WERI-Rb-1 (cell line): ENCODE measurements around the gene PADI2.

Experiments
- DNase-seq: peaks from one replicate; pipeline ENCODE4 v3.0.0-alpha.2; 2020
- H3K27ac ChIP-seq: fragments of 250-450 bp; sonication (Bioruptor Pico); 2 replicates; pipeline ENCODE4 v1.5.1; 2020; ENCODE audit warnings: mild to moderate bottlenecking, moderate library complexity
- H3K27me3 ChIP-seq: fragments of 250-450 bp; sonication (Bioruptor Pico); 2 replicates; pipeline ENCODE4 v1.5.1; 2021; ENCODE audit warnings: mild to moderate bottlenecking, low read depth, moderate library complexity; ENCODE audit not compliant: insufficient read depth, severe bottlenecking
- H3K36me3 ChIP-seq: fragments of 250-450 bp; sonication (Bioruptor Pico); 2 replicates; pipeline ENCODE4 v1.5.1; 2020; ENCODE audit warnings: mild to moderate bottlenecking, moderate library complexity
- H3K4me3 ChIP-seq: 2 replicates; pipeline ENCODE4 v1.5.1; 2011; ENCODE audit warnings: low read depth, mild to moderate bottlenecking, control low read depth, low read length
- H3K9me3 ChIP-seq: fragments of 250-450 bp; sonication (Bioruptor Pico); 2 replicates; pipeline ENCODE4 v1.5.1; 2021; ENCODE audit warnings: mild to moderate bottlenecking, moderate library complexity; ENCODE audit not compliant: severe bottlenecking
- CTCF ChIP-seq: IDR thresholded peaks from 2 replicates; pipeline ENCODE4 v1.5.1; 2011; ENCODE audit warnings: low read depth, mild to moderate bottlenecking, control low read depth, inconsistent platforms, low read length

Gene PADI2

GRCh38 chr1:17128361-17128760 is 9.1 kb upstream of the PADI2 start:
- H3K36me3 ChIP-seq: no peaks in the 10 kb centered on the region
- no peak for TF ChIP-seq CTCF
- no peaks in the 10 kb centered on the region for H3K27me3 ChIP-seq
- H3K27ac ChIP-seq: no peak overlapping the region
- no peak overlapping the region for H3K4me3 ChIP-seq
- H3K9me3 ChIP-seq: no peaks in the 10 kb centered on the region
- no peak for DNase-seq

DNA sequence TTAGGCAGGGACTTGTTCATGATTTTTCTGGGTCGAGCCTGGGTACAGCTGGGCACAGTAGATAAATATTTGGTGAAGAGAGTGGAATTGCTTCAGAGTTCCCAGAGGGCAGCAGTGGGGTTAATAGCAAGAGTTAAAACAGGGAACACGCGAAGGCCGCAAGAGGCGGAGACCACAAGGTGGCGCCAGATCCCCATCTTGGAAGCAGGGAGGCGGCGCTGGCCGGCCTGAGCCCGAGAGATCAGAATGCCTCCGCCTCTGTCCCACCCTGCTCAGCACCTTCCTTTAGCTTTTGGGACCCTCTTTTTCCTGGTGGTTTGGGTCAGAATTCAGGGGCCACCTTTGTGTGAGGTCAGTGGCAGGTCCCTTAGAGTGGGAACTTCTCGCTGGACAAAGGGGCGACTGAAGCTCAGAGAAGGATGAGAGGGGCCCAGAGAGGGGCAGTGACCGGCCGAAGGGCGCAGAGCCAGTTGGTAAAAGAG is 6.5 kb upstream of the PADI2 start:
- Histone ChIP-seq H3K4me3 (no peak overlapping the region), H3K27ac (0 out of 2 replicates have a peak overlapping the region, but pooled peaks have one; percentile 11), H3K36me3 (no peaks in the 10 kb centered on the region), H3K9me3 (no peaks in the 10 kb centered on the region), H3K27me3 (no peaks in the 10 kb centered on the region)
- peak; percentile 92 for TF ChIP-seq CTCF
- peak; percentile 81 for DNase-seq

DNA sequence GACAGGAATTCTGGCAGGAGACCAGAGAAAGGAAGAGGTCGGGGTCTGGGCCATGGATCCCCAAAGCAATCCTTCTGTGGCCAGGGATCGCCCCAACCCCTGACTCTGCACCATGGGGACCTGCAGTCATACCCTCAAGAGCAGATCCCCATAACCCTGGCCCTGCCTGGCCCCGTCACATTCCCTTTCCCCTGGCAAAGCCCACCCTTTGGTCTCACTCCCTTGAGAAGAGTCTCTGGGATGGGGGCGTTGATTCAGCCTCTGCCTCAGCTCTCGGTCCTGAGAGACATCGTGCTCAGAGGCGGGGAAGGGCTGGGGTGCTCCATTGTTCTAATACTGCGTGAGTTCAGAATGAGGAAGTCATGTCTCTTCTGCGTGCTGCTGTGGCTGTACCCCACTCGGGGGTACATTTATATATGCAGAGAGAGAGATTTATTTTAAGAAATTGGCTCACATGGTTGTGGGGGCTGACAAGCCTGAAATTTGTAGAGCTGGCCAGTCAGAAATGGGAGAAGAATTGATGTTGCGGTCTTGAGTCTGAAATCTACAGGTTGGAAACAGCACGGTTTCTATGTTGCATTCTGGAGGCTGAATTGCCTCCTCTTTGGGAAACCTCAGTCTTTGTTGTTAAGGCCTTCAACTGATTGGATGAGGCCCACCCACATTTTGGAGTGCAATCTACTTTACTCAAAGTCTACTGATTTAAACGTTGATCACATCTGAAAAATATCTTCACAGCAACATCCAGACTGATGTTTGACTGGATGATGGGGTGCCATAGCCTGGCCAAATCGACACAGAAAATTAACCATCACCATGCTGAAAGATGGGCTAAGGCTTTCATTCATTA is 4.2 kb upstream of the PADI2 start:
- no peak for TF ChIP-seq CTCF
- peak overlapping the region; percentile 65 for H3K27ac ChIP-seq
- H3K9me3 ChIP-seq: no peaks in the 10 kb centered on the region
- H3K36me3 ChIP-seq: no peaks in the 10 kb centered on the region
- DNase-seq: no peak
- no peaks in the 10 kb centered on the region for H3K27me3 ChIP-seq
- no peak overlapping the region for H3K4me3 ChIP-seq

- TF ChIP-seq CTCF: no peak
- Histone ChIP-seq H3K9me3 (no peaks in the 10 kb centered on the region), H3K27ac (peak overlapping the region; percentile 65), H3K27me3 (no peaks in the 10 kb centered on the region), H3K4me3 (no peak overlapping the region), H3K36me3 (no peaks in the 10 kb centered on the region)
- peak; percentile 66 for DNase-seq
Measured at GRCh38 chr1:17122521-17123164, 3.4 kb upstream of the PADI2 start.

- peak overlapping the region; percentile 65 for H3K27ac ChIP-seq
- TF ChIP-seq CTCF: no peak
- H3K4me3 ChIP-seq: no peak overlapping the region
- no peaks in the 10 kb centered on the region for H3K36me3 ChIP-seq
- H3K9me3 ChIP-seq: no peaks in the 10 kb centered on the region
- H3K27me3 ChIP-seq: no peaks in the 10 kb centered on the region
- no peak for DNase-seq
Measured at GRCh38 chr1:17121881-17122280, 2.6 kb upstream of the PADI2 start.
